ENCODE data around the gene COL19A1.
"Not testable (repeated sequence)": the region's sequence is repeated elsewhere in the genome, so short reads cannot be mapped to it uniquely, and the experiment has no call there.

The COL19A1 gene

GRCh38 chr6:69866351-69866769, at the start of gene COL19A1:
Gene COL19A1 (plus strand): TSS chr6:69866556. CDS start chr6:69879568, 13,012 bp downstream.
- no peak for DNase-seq

DNA sequence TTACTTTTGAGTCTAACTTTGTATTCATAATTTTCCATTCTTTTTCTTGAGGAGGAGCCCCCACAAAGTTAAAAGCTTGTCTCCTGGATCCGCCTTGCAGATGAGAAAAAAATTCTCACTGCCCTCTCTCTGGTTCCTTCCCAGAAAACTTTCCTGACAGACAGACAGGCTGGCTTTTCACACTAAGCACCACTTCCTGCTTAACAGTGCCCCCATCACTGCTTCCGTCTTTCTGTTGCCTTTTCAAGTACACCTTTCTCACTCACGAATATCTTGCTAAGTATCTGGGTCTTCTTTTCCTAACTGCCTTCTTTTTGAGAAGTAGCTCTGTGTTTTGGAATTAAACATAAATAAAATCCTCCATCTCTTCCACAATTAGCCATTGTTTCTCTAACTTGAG, 49.8 kb upstream of the COL19A1 start:
- DNase-seq = no peak

DNA sequence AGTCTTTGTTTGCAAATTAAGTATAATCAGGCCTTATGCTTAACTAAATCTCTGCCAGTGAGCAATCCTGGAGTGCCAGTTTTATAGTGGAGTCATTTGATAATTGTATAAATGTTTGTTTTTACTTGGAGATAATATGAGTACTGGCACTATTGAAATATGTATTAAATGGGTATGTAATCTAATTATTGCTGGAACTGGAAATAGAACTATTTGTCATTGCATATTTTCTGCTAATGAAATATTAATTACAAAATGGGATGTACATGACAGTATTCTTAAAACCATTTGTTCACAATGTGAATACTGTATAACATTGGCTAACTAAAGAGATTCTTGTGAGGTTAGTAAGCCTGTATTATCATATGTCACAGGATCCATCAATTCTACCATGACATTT, 49.0 kb upstream of the COL19A1 start:
- no peak for DNase-seq

DNA sequence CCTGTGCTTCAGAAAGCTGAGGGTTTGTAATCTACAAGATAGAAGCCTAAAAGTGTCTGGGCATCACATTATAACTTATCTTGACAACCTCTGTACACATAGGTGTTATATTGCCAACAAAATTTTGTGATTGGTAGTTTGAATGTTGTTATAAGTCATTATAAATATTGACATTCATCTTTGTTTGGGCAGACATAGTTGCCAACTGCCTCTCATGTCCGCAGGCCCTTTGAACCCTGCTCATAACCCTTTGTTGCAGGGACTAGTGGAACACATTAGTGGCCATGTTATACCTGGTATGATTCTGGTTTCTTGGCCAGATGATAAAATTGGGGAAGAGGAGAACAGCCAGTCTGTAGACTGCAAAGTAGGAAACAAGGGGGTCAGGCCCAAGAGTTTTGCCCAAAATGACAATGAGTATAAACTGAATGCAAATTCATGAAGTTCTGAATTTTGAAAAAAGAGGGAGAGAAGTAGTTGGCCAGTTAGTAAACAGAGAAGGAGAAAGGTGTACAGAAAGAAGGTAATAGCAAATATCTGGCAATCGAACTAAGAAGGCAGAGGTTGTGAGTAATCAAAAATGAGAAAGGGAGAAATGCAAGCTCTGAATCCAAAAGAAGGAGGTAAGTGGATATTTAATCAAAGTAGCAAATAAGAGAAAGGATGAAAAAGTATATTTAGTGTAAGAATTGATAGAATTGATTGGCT, 48.0 kb upstream of the COL19A1 start:
- DNase-seq = no peak

DNA sequence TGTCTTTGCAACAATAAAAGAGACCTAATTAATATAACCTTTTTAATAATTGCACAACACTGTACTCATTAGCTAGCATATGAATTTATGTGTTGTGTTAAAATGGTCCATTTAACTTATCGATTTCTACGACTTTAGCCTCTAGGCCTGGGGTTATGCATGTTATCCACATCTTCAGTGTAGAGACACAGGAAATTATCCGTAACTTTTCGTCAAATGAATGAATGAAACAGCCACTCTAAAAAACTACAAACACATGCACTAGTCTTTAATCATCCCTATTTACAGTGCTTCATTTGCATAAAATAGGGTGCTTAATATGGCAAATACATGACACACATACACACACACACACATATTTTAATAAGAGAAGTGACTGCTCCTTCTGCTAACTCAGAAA, 47.2 kb upstream of the COL19A1 start:
- DNase-seq = no peak

GRCh38 chr6:69820018-69820417, 46.3 kb upstream of the COL19A1 start:
- DNase-seq = no peak

DNA sequence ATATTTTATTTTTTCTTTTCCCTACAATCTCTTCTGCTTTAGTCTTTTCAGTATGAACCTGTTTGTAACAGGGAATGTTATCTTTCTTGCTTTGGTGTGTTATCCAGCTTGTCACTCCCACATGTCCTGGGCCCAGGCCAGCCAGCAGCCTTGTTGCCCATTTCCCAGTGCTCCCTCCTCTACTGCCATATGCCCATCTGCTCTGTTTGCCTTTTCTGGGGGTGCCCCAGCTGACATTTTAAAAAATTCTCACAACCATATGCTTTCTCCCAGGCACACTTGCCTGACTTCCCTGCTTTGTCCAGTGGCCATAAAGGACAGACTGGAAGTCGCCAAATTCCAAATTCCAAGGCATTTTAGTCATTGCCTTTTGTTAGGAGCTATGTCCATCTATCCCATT, 45.9 kb upstream of the COL19A1 start:
- no peak for DNase-seq

DNA sequence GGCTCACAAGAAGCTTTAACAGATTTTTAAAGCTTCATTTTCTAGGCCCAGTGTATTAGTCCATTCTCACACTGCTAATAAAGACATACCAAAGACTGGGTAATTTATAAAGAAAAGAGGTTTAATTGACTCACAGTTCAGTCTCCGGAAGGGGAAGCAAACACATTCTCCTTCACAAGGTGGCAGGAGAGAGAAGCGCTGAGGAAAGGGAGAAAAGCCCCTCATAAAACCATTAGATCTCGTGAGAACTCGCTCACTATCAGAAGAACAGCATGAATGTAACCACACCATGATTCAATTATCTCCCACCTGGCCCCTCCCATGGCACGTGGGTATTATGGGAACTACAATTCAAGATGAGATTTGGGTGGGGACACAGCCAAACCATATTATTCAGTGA, 42.0 kb upstream of the COL19A1 start:
- DNase-seq = not testable (repeated sequence)

- no peak for DNase-seq
Measured at GRCh38 chr6:69825904-69826303, 40.5 kb upstream of the COL19A1 start.

GRCh38 chr6:69827276-69827893, 39.0 kb upstream of the COL19A1 start:
- no peak for DNase-seq

GRCh38 chr6:69832558-69832957, 33.8 kb upstream of the COL19A1 start:
- DNase-seq = no peak

DNA sequence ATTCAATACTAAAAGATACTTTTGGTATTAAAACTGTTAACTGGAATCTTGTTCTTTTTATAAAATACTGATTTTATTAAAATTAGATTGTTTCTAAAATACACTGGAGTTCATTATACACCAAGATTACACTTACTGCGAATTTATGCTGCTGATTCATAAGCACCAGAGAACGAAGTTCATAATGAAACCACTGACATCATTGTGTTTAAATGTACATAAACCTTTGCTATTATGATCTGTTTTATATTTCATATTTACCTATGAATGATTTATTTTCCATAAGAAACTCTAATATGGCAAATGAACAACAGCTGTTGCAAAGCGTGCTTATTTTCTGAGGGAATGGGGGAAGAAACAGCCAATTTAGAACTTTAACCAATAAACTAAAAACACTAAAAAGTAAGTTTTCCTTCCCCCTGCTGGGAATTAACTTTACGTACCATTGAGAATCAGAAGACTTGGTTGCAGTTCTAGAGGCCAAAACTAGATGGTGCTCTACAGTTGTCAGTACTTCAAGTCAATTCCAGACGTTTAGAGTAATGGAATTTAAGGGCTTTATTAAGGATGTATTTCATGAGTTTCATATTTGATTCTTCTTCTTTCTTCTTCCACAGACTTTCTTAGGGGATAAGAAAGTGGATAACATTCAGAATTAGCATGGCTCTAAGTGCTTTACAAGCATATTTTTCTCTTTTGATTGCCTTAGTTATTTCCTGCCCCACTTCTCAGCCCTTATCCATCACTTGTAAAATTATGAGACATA, 30.8 kb upstream of the COL19A1 start:
- DNase-seq = no peak

DNA sequence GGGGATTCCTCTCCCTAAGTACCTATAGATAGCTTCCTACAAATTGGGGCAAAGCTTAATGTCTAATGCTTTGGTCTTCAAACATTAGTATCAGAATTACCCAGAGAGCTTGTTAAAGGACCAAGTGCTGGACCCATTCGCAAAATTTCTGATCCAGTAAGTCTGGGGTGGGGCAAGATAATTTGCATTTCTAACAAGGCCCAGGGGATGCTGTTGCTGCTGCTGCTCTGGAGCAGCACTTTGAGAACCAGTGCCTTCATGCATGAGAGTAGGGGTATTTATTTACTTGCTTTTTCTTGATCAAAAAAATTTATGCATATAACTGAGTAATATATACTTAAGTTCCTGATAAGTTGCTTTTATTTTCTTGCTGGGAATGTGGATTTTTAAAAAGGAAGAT, 24.5 kb upstream of the COL19A1 start:
- DNase-seq = no peak

- no peak for DNase-seq
Measured at GRCh38 chr6:69843189-69843588, 23.2 kb upstream of the COL19A1 start.

DNA sequence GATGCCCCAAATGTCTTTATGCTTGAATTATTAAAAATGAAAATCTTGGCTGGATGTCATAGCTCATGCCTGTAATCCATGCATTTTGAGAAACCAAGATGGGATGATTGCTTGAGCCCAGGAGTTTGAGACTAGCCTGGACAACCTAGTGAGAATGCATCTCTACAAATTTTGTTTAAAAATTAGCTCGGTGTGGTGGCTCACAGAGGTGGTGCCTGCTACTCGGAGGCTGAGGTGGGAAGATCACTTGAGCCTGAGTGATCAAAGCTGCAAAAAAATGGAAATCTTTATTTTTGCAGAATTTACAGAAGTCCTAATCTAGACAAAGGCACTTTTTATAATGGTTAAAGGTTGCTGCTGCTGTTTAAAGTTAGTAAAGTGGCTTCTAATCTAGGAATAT, 20.0 kb upstream of the COL19A1 start:
- no peak for DNase-seq

- DNase-seq = no peak
Measured at GRCh38 chr6:69846770-69847491, 19.4 kb upstream of the COL19A1 start.

DNA sequence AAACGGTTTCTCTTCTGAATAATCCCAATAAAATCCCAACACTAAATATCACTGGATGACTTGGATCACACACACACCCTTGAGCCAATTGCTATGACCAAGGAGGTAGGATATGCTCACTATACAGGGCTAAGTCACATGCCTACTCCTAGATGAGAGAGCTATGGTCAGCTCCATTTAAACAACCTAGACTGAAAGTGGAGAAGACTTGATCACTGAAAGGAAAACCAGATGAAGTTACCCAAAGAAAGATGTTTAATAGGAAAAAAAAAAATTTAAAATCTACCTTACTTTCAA, 18.9 kb upstream of the COL19A1 start:
- no peak for DNase-seq

DNA sequence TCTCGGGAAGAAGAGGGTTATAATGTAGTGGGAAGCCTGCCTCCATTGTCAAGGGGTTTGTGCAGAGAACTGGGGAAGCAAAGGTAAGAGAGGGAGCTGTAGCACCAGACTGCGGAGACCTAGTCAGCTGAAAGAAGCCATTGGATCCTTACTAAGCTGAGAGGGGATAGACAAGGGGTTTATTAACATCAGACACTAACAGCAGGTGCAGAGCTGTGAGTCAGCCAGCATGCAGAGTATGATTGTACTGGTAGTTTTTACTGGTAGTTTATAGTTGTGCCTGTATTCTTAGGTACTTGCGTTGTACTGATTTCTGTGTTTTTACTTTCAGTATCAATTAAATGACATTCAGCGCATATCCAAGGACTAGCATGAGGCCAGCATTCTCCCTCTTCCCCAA, 17.8 kb upstream of the COL19A1 start:
- DNase-seq = no peak

DNA sequence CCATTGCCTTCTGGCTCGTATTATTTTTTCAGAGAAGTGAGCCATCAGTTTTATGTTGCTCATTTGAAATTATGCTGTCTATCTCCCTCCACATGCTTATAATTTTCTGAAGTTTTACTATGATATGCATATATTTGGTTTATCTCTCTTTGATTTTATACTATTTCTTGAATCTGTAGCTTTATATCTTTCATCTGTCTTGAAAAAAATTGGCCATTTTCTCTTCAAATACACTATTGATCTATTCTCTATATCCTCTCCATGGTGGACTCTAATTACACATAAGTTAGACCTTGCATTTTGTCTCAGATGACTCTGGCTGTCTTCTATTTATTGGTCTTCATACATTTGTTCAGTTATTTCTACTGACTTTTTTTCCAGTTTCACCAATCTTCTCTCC, 13.7 kb upstream of the COL19A1 start:
- no peak for DNase-seq

GRCh38 chr6:69861986-69862385, 4.4 kb upstream of the COL19A1 start:
- DNase-seq = no peak

DNA sequence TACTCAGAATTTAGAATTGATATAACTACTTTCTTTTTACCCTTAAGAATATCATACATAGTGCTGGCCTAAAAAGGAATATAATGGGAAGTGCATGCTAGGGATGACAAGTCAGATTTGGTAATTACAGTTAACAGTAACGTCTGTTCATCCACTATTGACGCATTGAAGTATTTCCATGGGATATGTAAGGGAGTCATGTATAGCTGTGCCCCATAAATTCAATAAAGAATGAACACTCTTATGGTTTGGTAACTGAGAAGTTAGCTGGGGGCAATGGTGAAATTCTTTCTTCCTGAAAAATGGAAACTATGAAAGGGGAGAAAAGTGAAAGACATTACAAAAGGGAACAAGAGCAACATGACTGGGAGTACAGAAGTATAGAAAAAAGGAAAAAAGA, 2.6 kb upstream of the COL19A1 start:
- no peak for DNase-seq

DNA sequence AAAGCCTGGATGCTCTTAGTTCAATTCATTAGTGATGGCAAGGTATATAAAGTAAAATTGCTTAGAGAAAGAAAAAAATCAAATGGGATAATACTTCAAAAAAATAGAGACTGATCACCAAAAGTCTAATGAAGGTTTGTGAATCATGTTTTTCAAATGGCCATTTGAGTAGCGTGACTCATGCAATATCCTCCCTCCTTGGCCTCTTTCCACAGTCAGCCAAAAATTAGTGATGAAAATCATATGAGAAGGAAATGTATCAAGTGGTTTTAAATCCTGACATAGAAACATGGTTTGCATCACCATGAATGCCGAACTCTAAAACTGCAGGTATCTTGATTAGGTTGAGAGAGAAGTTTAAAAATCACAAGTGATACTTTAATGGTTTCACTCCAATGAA, 1.2 kb upstream of the COL19A1 start:
- DNase-seq = no peak

GRCh38 chr6:69866770-69867638, 648 bp downstream of the COL19A1 start:
- DNase-seq = no peak

All from SIG-M5 (cell line).